HL-60 (cell line): ENCODE results near the gene FOS.
A peak's percentile ranks its signal among the peaks of the same experiment; 100 is the strongest.

Source experiments
- GABPA ChIP-seq: IDR thresholded peaks from 2 replicates; pipeline ENCODE4 v1.6.1; 2012; ENCODE audit warnings: low read depth
- POLR2AphosphoS5 ChIP-seq: IDR thresholded peaks from 2 replicates; pipeline ENCODE4 v1.6.1; 2012; ENCODE audit warnings: low read depth
- SPI1 ChIP-seq: IDR thresholded peaks from 2 replicates; pipeline ENCODE4 v1.6.1; 2012; ENCODE audit warnings: low read depth, mild to moderate bottlenecking, borderline replicate concordance
- TF ChIP-seq, protein P1 (sequence below): IDR thresholded peaks from one replicate; pipeline ENCODE4 v1.5.1; 2011; ENCODE audit warnings: low read length, control low read depth, inconsistent platforms; ENCODE audit not compliant: insufficient read depth
- TF ChIP-seq, protein P2 (sequence below): IDR thresholded peaks from 2 replicates; pipeline ENCODE4 v1.6.1; 2012; ENCODE audit warnings: low read depth; ENCODE audit not compliant: insufficient replicate concordance

DNA sequence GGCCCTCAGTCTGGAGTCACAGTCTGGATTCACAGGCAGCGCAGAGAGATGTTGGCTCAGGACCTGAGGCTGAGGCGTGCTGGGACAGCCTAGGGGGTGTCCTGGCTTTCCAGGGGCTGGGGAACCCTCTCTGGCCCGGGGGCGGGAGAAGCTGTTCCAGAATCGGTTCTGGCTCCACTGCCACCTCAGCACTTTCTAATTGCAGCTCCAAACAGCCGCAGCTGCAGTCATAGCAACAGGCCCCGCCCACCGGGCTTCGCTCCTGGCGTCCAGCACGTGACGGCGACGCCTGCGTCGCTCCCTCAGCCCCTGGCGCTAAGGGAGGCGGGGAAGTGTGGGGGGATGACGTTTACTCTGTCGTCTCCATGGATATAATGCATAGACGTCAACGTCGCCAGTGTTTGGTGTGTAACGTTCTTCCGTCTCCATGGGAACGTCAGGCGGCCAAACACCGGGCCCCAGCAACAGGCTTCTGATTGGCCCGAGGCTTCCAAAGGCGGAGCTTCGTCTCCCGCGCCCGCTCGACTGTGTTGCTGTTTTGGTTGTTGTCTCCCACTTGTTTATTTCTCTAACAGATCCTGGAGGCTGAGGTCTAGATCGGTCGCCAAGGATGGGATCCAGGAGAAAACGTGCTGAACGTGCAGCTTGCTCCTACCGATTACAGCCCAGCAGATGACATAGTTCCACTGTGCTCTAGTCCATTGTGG, 19.7 kb upstream of the FOS start:
- TF ChIP-seq, protein P1, sequence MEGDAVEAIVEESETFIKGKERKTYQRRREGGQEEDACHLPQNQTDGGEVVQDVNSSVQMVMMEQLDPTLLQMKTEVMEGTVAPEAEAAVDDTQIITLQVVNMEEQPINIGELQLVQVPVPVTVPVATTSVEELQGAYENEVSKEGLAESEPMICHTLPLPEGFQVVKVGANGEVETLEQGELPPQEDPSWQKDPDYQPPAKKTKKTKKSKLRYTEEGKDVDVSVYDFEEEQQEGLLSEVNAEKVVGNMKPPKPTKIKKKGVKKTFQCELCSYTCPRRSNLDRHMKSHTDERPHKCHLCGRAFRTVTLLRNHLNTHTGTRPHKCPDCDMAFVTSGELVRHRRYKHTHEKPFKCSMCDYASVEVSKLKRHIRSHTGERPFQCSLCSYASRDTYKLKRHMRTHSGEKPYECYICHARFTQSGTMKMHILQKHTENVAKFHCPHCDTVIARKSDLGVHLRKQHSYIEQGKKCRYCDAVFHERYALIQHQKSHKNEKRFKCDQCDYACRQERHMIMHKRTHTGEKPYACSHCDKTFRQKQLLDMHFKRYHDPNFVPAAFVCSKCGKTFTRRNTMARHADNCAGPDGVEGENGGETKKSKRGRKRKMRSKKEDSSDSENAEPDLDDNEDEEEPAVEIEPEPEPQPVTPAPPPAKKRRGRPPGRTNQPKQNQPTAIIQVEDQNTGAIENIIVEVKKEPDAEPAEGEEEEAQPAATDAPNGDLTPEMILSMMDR = no peak
- TF ChIP-seq POLR2AphosphoS5 (0 out of 2 replicates have a peak, but pooled peaks have one; percentile 36), GABPA (no peak), SPI1 (no peak)
- TF ChIP-seq, protein P2, sequence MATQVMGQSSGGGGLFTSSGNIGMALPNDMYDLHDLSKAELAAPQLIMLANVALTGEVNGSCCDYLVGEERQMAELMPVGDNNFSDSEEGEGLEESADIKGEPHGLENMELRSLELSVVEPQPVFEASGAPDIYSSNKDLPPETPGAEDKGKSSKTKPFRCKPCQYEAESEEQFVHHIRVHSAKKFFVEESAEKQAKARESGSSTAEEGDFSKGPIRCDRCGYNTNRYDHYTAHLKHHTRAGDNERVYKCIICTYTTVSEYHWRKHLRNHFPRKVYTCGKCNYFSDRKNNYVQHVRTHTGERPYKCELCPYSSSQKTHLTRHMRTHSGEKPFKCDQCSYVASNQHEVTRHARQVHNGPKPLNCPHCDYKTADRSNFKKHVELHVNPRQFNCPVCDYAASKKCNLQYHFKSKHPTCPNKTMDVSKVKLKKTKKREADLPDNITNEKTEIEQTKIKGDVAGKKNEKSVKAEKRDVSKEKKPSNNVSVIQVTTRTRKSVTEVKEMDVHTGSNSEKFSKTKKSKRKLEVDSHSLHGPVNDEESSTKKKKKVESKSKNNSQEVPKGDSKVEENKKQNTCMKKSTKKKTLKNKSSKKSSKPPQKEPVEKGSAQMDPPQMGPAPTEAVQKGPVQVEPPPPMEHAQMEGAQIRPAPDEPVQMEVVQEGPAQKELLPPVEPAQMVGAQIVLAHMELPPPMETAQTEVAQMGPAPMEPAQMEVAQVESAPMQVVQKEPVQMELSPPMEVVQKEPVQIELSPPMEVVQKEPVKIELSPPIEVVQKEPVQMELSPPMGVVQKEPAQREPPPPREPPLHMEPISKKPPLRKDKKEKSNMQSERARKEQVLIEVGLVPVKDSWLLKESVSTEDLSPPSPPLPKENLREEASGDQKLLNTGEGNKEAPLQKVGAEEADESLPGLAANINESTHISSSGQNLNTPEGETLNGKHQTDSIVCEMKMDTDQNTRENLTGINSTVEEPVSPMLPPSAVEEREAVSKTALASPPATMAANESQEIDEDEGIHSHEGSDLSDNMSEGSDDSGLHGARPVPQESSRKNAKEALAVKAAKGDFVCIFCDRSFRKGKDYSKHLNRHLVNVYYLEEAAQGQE = no peak
